Caco-2 (cell line): ENCODE results near the gene CD33. TPM values are rescaled to one million over a fixed set of nuclear protein-coding genes. Genes with fewer than 3 reads are reported as not detected.

ENCODE experiments used
- BruUV-seq: library from RNA; stranded (reverse); fragments of 400-500 nt; replicated peaks from 2 replicates; lab custom pipeline; 2021; lab: Mats Ljungman, UMichigan
- CTCF ChIA-PET: fragments of 300-600 bp; sonication (Branson Sonifier 250); formaldehyde crosslinking; loops from one replicate; lab custom pipeline; 2022; ENCODE audit warnings: antibody characterized with exemption; lab: Charles Lee
- POLR2A ChIA-PET: fragments of 300-600 bp; sonication (Branson Sonifier 250); formaldehyde crosslinking; loops from one replicate; lab custom pipeline; 2022; ENCODE audit warnings: antibody characterized with exemption; lab: Charles Lee
- DNase-seq, 2 experiments: peaks; one replicate each; pipeline versions ENCODE4 v3.0.0 to v3.0.0-alpha.2; 2020 to 2022
- H3K27me3 ChIP-seq: replicated peaks from 2 replicates; pipeline ENCODE4 v1.6.0; 2011; ENCODE audit warnings: low read length; ENCODE audit not compliant: control insufficient read depth, insufficient read depth
- H3K36me3 ChIP-seq: 2 replicates; pipeline ENCODE4 v1.5.1; 2011; ENCODE audit warnings: low read length; ENCODE audit not compliant: control insufficient read depth, insufficient read depth
- H3K4me1 ChIP-seq: fragments of 250-450 bp; sonication (Bioruptor Pico); 2 replicates; pipeline ENCODE4 v1.5.1; 2020; ENCODE audit warnings: mild to moderate bottlenecking
- H3K4me3 ChIP-seq: 2 replicates; pipeline ENCODE4 v1.5.1; 2011; ENCODE audit warnings: low read depth, mild to moderate bottlenecking, control low read depth, low read length
- H3K9me3 ChIP-seq: fragments of 250-450 bp; sonication (Bioruptor Pico); 2 replicates; pipeline ENCODE4 v1.5.1; 2020; ENCODE audit warnings: mild to moderate bottlenecking, moderate library complexity
- H3K27ac Mint-ChIP-seq: one replicate; pipeline ENCODE4 v1.8.0; 2022; ENCODE audit warnings: mixed read lengths; ENCODE audit not compliant: unreplicated experiment
- H3K27me3 Mint-ChIP-seq: one replicate; pipeline ENCODE4 v1.8.0; 2022; ENCODE audit warnings: mixed read lengths; ENCODE audit not compliant: insufficient read depth, unreplicated experiment
- H3K36me3 Mint-ChIP-seq: one replicate; pipeline ENCODE4 v1.8.0; 2022; ENCODE audit warnings: mild to moderate bottlenecking, mixed read lengths; ENCODE audit not compliant: insufficient read depth, unreplicated experiment
- H3K4me1 Mint-ChIP-seq: one replicate; pipeline ENCODE4 v1.8.0; 2022; ENCODE audit warnings: low read depth, mixed read lengths; ENCODE audit not compliant: unreplicated experiment
- H3K4me3 Mint-ChIP-seq: one replicate; pipeline ENCODE4 v1.8.0; 2022; ENCODE audit warnings: mild to moderate bottlenecking, moderate library complexity, mixed read lengths; ENCODE audit not compliant: unreplicated experiment
- H3K9me3 Mint-ChIP-seq: one replicate; pipeline ENCODE4 v1.8.0; 2022; ENCODE audit warnings: mixed read lengths; ENCODE audit not compliant: unreplicated experiment
- intact Hi-C: fragments of 100-400 bp; cut with micrococcal nuclease; formaldehyde crosslinking; loops from one replicate; pipeline ENCODE4 v1.10.0; 2022; ENCODE audit not compliant: unreplicated experiment
- total RNA-seq: library from RNA; stranded (reverse); gene quantifications from 2 replicates; pipeline ENCODE4 v1.2.3, GENCODE V29; 2022
- TF ChIP-seq, protein P1 (sequence below), 2 experiments: fragments of 200-600 bp in 1 of 2; IDR thresholded peaks; 1 replicate in 1 of 2; 2 replicates in 1 of 2; pipeline versions ENCODE4 v1.5.1 to v1.8.0; 2011 to 2022; ENCODE audit warnings: antibody characterized with exemption in 1 of 2, control low read depth in 1 of 2, inconsistent platforms in 1 of 2, low read depth in 1 of 2, low read length in 1 of 2, mild to moderate bottlenecking in 1 of 2, moderate library complexity in 1 of 2; ENCODE audit not compliant: insufficient read depth in 1 of 2, severe bottlenecking in 1 of 2, unreplicated experiment in 1 of 2

CD33 gene
- total RNA-seq, 1 experiment from 2014 or later = not detected

DNA sequence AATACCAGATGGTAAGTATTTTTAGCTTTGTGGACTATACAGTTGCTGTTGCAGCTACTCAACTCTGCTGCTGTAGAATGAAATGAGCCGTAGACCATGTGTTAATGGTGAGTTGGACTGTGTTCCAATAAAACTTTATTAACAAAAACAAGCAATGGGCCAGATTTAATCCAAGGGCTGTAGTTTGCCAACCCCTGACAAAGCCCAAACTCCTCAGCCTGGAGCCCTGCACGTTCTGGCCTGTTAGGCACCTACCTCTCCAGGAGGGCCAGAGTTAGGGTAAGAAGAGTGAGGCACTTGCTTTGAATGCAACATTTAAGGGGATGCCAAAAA lies 36.7 kb upstream of the CD33 start:
- Mint-ChIP-seq H3K27me3 (peaks cover 23% of the 10 kb centered on the region), H3K4me3 (no peak overlapping the region), H3K27ac (no peak overlapping the region), H3K4me1 (no peaks in the 10 kb centered on the region), H3K36me3 (no peaks in the 10 kb centered on the region), H3K9me3 (no peaks in the 10 kb centered on the region)
- CTCF ChIA-PET = no interaction called here
- intact Hi-C loops = no loop called here
- no peaks in the 10 kb centered on the region for H3K36me3 ChIP-seq
- no peak for DNase-seq
- TF ChIP-seq, protein P1, sequence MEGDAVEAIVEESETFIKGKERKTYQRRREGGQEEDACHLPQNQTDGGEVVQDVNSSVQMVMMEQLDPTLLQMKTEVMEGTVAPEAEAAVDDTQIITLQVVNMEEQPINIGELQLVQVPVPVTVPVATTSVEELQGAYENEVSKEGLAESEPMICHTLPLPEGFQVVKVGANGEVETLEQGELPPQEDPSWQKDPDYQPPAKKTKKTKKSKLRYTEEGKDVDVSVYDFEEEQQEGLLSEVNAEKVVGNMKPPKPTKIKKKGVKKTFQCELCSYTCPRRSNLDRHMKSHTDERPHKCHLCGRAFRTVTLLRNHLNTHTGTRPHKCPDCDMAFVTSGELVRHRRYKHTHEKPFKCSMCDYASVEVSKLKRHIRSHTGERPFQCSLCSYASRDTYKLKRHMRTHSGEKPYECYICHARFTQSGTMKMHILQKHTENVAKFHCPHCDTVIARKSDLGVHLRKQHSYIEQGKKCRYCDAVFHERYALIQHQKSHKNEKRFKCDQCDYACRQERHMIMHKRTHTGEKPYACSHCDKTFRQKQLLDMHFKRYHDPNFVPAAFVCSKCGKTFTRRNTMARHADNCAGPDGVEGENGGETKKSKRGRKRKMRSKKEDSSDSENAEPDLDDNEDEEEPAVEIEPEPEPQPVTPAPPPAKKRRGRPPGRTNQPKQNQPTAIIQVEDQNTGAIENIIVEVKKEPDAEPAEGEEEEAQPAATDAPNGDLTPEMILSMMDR (IDR thresholded peaks at IDR 0.05; ENCODE audit: insufficient read depth in 1 of 2, low read depth in 1 of 2, low read length in 1 of 2, severe bottlenecking in 1 of 2, unreplicated experiment in 1 of 2) = no peak
- no peaks in the 10 kb centered on the region for H3K9me3 ChIP-seq
- no peak overlapping the region for H3K4me3 ChIP-seq
- H3K4me1 ChIP-seq = no peaks in the 10 kb centered on the region
- no peaks in the 10 kb centered on the region for H3K27me3 ChIP-seq
- no TSS peak for BruUV-seq
- POLR2A ChIA-PET = no interaction called here

- Histone ChIP-seq H3K4me3 (no peak overlapping the region), H3K9me3 (peaks cover 3% of the 10 kb centered on the region; the same call in 1 of the 2 replicates), H3K27me3 (no peaks in the 10 kb centered on the region), H3K36me3 (no peaks in the 10 kb centered on the region), H3K4me1 (no peaks in the 10 kb centered on the region)
- ChIA-PET POLR2A (no interaction called here), CTCF (no interaction called here)
- no peak overlapping the region for H3K4me3 Mint-ChIP-seq
- BruUV-seq = no TSS peak
- peaks cover 13% of the 10 kb centered on the region for H3K27me3 Mint-ChIP-seq
- H3K36me3 Mint-ChIP-seq = no peaks in the 10 kb centered on the region
- no peak overlapping the region for H3K27ac Mint-ChIP-seq
- no peaks in the 10 kb centered on the region for H3K9me3 Mint-ChIP-seq
- intact Hi-C loops = no loop called here
- H3K4me1 Mint-ChIP-seq = peaks cover 7% of the 10 kb centered on the region
- DNase-seq = no peak
- TF ChIP-seq, protein P1 (IDR thresholded peaks at IDR 0.05; ENCODE audit: insufficient read depth in 1 of 2, low read depth in 1 of 2, low read length in 1 of 2, severe bottlenecking in 1 of 2, unreplicated experiment in 1 of 2) = no peak
Measured at GRCh38 chr19:51192689-51193088, 32.2 kb upstream of the CD33 start.

GRCh38 chr19:51194527-51195315 lies 30.2 kb upstream of the CD33 start:
- no peaks in the 10 kb centered on the region for H3K27me3 ChIP-seq
- Mint-ChIP-seq H3K36me3 (no peaks in the 10 kb centered on the region), H3K9me3 (no peaks in the 10 kb centered on the region), H3K27ac (no peak overlapping the region), H3K4me3 (no peak overlapping the region), H3K4me1 (peaks cover 7% of the 10 kb centered on the region), H3K27me3 (peaks cover 13% of the 10 kb centered on the region)
- intact Hi-C loops = no loop called here
- ChIA-PET CTCF (no interaction called here), POLR2A (no interaction called here)
- TF ChIP-seq, protein P1 (IDR thresholded peaks at IDR 0.05; ENCODE audit: insufficient read depth in 1 of 2, low read depth in 1 of 2, low read length in 1 of 2, severe bottlenecking in 1 of 2, unreplicated experiment in 1 of 2) = no peak
- H3K9me3 ChIP-seq = peaks cover 3% of the 10 kb centered on the region; the same call in 1 of the 2 replicates
- DNase-seq = no peak
- no peaks in the 10 kb centered on the region for H3K36me3 ChIP-seq
- H3K4me3 ChIP-seq = no peak overlapping the region
- no TSS peak for BruUV-seq
- no peaks in the 10 kb centered on the region for H3K4me1 ChIP-seq
